Endothelial cell of umbilical vein (primary cell): ENCODE data around the gene GTF3C2. TPM values are rescaled to one million over a fixed set of nuclear protein-coding genes. Genes with fewer than 3 reads are reported as not detected.

Experiments
- BruUV-seq: library from RNA; stranded (reverse); fragments of 400-500 nt; replicated peaks from 2 replicates; lab custom pipeline; 2021; lab: Mats Ljungman, UMichigan
- CTCF ChIA-PET: fragments of 300-600, 350-600 bp; sonication (Branson Sonifier 250); formaldehyde crosslinking; loops from one replicate; lab custom pipeline; 2021; ENCODE audit warnings: antibody characterized with exemption, inconsistent platforms; lab: Charles Lee
- POLR2A ChIA-PET: fragments of 300-600, 350-600 bp; sonication (Branson Sonifier 250); formaldehyde crosslinking; loops from one replicate; lab custom pipeline; 2021; ENCODE audit warnings: antibody characterized with exemption, inconsistent platforms; lab: Charles Lee
- DNase-seq: peaks from one replicate; pipeline ENCODE4 v3.0.0-alpha.2; 2011; ENCODE audit warnings: low read depth, low spot score
- FAIRE-seq: peaks from 2 replicates; lab custom pipeline; 2011; peaks lifted over from hg19 to GRCh38; lab: Jason Lieb, UNC
- H2AFZ ChIP-seq: 2 replicates; pipeline ENCODE4 v1.6.0; 2012; ENCODE audit warnings: low read depth, low read length, control low read depth, inconsistent platforms
- H3K27ac ChIP-seq: 2 replicates; pipeline ENCODE4 v1.5.1; 2011; ENCODE audit warnings: low read depth, mild to moderate bottlenecking, control low read depth, low read length, moderate library complexity; ENCODE audit not compliant: insufficient read depth
- H3K27me3 ChIP-seq, 2 experiments: 2 replicates each; pipeline versions ENCODE4 v1.6.0 to v1.6.1; 2011; ENCODE audit warnings: low read length in 2 of 2, mixed read lengths in 1 of 2; ENCODE audit not compliant: control insufficient read depth in 2 of 2, insufficient read depth in 2 of 2
- H3K36me3 ChIP-seq, 2 experiments: 2 replicates in 1 of 2; 3 replicates in 1 of 2; pipeline ENCODE4 v1.5.1; 2011; ENCODE audit warnings: low read length in 2 of 2, mild to moderate bottlenecking in 1 of 2, moderate library complexity in 1 of 2; ENCODE audit not compliant: control insufficient read depth in 2 of 2, insufficient read depth in 2 of 2; ENCODE audit errors: extremely low read depth in 1 of 2
- H3K4me1 ChIP-seq: 3 replicates; pipeline ENCODE4 v1.5.1; 2011; ENCODE audit warnings: mild to moderate bottlenecking, low read length; ENCODE audit not compliant: control insufficient read depth, insufficient read depth; ENCODE audit errors: extremely low read depth
- H3K4me2 ChIP-seq: 2 replicates; pipeline ENCODE4 v1.6.1; 2011; ENCODE audit warnings: low read length, control low read depth, mixed read lengths; ENCODE audit not compliant: insufficient read depth
- H3K4me3 ChIP-seq, 3 experiments: fragments of 200-600 bp in 1 of 3; sonication (generic), shearing (Covaris generic) in 1 of 3; replicated peaks in 1 of 3; 2 replicates each; pipeline ENCODE4 v1.5.1; 2011 to 2016; ENCODE audit warnings: control low read depth in 3 of 3, low read length in 3 of 3, mild to moderate bottlenecking in 2 of 3, inconsistent platforms in 1 of 3, low read depth in 1 of 3, moderate library complexity in 1 of 3; ENCODE audit not compliant: insufficient read depth in 1 of 3
- H3K79me2 ChIP-seq: 2 replicates; pipeline ENCODE4 v1.6.0; 2012; ENCODE audit warnings: low read length, inconsistent platforms; ENCODE audit not compliant: control insufficient read depth, insufficient read depth
- H3K9ac ChIP-seq: replicated peaks from 2 replicates; pipeline ENCODE3; 2011; ENCODE audit warnings: low read length, control low read depth; ENCODE audit not compliant: insufficient read depth; ENCODE audit errors: extremely low read depth
- H3K9me1 ChIP-seq: replicated peaks from 3 replicates; pipeline ENCODE4 v1.6.0; 2011; ENCODE audit warnings: mild to moderate bottlenecking, low read length; ENCODE audit not compliant: control insufficient read depth, insufficient read depth; ENCODE audit errors: extremely low read depth
- H3K9me3 ChIP-seq: replicated peaks from 2 replicates; pipeline ENCODE4 v1.5.1; 2012; ENCODE audit warnings: low read length, inconsistent platforms; ENCODE audit not compliant: control insufficient read depth, insufficient read depth
- H4K20me1 ChIP-seq: replicated peaks from 2 replicates; pipeline ENCODE3; 2011; ENCODE audit warnings: mild to moderate bottlenecking, low read length; ENCODE audit not compliant: control insufficient read depth, insufficient read depth; ENCODE audit errors: extremely low read depth
- EZH2 ChIP-seq: IDR thresholded peaks from 2 replicates; pipeline ENCODE4 v1.6.1; 2012; ENCODE audit warnings: borderline replicate concordance, low read depth, mild to moderate bottlenecking, moderate library complexity, low read length, inconsistent platforms; ENCODE audit not compliant: severe bottlenecking
- FOS ChIP-seq: IDR thresholded peaks from 2 replicates; pipeline ENCODE4 v1.6.1; 2011; ENCODE audit warnings: mild to moderate bottlenecking, low read length, moderate library complexity, borderline replicate concordance; ENCODE audit not compliant: insufficient read depth
- GATA2 ChIP-seq: IDR thresholded peaks from 2 replicates; pipeline ENCODE4 v1.7.0; 2011; ENCODE audit warnings: low read depth, mild to moderate bottlenecking, moderate library complexity, mixed read lengths, low read length; ENCODE audit not compliant: insufficient read length, insufficient read depth
- JUN ChIP-seq: IDR thresholded peaks from 2 replicates; pipeline ENCODE4 v1.6.1; 2011; ENCODE audit warnings: borderline replicate concordance, low read depth; ENCODE audit not compliant: insufficient read length, insufficient read depth
- MAX ChIP-seq: IDR thresholded peaks from 2 replicates; pipeline ENCODE4 v1.6.1; 2011; ENCODE audit not compliant: insufficient read depth, insufficient read length
- MYC ChIP-seq: IDR thresholded peaks from one replicate; pipeline ENCODE4 v1.6.1; 2011; ENCODE audit warnings: mild to moderate bottlenecking, low read depth, low read length
- POLR2A ChIP-seq: IDR thresholded peaks from 2 replicates; pipeline ENCODE4 v1.6.1; 2012; ENCODE audit warnings: low read depth, mild to moderate bottlenecking, control low read depth, low read length
- POLR2AphosphoS5 ChIP-seq: IDR thresholded peaks from 2 replicates; pipeline ENCODE4 v1.6.1; 2012; ENCODE audit warnings: low read depth, mild to moderate bottlenecking, control low read depth, low read length, moderate library complexity; ENCODE audit not compliant: insufficient read depth
- dilution Hi-C: fragments of 300-500 bp; cut with MboI; formaldehyde crosslinking; loops from one replicate; pipeline ENCODE4 v1.15.0; 2019; ENCODE audit warnings: low sequenced_read_pairs; ENCODE audit not compliant: extremely low pct_ligation_motif_present
- intact Hi-C: fragments of 100-400 bp; cut with micrococcal nuclease; formaldehyde crosslinking; loops from one replicate; pipeline ENCODE4 v1.10.0; 2022
- polyA plus RNA-seq, 4 experiments: library from polyadenylated mRNA; depleted of rRNA in 3 of 4; stranded (reverse) in 3 of 4; unstranded in 1 of 4; fragments of >200 nt; gene quantifications; 2 replicates each; pipeline versions ENCODE4 v1.2.1 to v1.2.3, GENCODE V29; 2011 to 2012; ENCODE audit warnings: missing spikeins in 1 of 4
- total RNA-seq: library from RNA; stranded (reverse); gene quantifications from 2 replicates; pipeline ENCODE4 v1.2.3, GENCODE V29; 2021
- TF ChIP-seq, protein P1 (sequence below), 2 donors: IDR thresholded peaks; 1 replicate in 1 of 2; 2 replicates in 1 of 2; pipeline ENCODE4 v1.5.1; 2011; ENCODE audit warnings: low read length in 2 of 2, mild to moderate bottlenecking in 2 of 2, moderate library complexity in 2 of 2, control low read depth in 1 of 2, inconsistent platforms in 1 of 2, low read depth in 1 of 2; ENCODE audit not compliant: insufficient read depth in 1 of 2; ENCODE audit errors: extremely low read depth in 1 of 2

GTF3C2 gene
- total and polyA plus RNA-seq, 2 donors (not counting 3 experiments of a cell fraction or from before 2014, with no cell fraction given): 57.4 to 59.7 TPM

DNA sequence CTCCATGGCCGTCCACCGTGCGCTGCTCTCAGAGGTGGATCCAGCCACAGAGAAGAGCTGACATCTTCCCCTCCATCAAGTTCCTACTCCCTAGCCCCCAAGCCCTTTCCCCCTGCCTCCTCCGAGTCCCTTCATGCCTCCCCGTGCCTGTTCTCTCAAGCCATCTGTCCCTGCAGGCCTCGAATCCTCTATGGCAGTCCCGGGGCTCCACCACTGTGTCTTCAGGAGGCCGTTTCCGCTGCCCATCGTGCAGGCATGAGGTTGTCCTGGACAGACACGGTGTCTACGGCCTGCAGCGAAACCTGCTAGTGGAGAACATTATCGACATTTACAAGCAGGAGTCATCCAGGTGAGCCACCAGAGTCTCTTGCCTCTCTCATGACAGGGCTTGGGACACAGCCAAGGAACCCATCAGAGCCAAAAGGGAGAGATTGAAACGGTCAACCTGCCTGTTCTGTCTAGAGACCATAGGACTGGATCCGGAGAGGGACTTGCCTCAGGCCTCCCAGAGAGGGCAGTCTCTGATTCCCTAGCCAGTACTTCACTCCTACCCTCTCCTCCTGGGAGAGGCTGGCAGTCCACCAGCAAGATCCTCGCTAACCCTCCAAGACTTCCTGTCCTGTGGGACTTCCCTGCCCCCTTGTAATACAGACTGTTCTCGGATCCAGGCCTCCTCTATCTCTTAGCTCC, 58.0 kb downstream of the GTF3C2 start:
- TF ChIP-seq POLR2AphosphoS5: no peak
- TF ChIP-seq JUN: no peak
- TF ChIP-seq FOS: no peak
- TF ChIP-seq, protein P1, sequence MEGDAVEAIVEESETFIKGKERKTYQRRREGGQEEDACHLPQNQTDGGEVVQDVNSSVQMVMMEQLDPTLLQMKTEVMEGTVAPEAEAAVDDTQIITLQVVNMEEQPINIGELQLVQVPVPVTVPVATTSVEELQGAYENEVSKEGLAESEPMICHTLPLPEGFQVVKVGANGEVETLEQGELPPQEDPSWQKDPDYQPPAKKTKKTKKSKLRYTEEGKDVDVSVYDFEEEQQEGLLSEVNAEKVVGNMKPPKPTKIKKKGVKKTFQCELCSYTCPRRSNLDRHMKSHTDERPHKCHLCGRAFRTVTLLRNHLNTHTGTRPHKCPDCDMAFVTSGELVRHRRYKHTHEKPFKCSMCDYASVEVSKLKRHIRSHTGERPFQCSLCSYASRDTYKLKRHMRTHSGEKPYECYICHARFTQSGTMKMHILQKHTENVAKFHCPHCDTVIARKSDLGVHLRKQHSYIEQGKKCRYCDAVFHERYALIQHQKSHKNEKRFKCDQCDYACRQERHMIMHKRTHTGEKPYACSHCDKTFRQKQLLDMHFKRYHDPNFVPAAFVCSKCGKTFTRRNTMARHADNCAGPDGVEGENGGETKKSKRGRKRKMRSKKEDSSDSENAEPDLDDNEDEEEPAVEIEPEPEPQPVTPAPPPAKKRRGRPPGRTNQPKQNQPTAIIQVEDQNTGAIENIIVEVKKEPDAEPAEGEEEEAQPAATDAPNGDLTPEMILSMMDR (IDR thresholded peaks at IDR 0.05; ENCODE audit: extremely low read depth in 1 of 2, insufficient read depth in 1 of 2, low read depth in 1 of 2, low read length in 2 of 2): no peak
- no peak for TF ChIP-seq MAX
- no peak for TF ChIP-seq GATA2
- TF ChIP-seq EZH2: no peak
- TF ChIP-seq MYC: no peak
- TF ChIP-seq POLR2A: no peak
- CTCF ChIA-PET: interaction anchor here (1.5 kb wide), 1 partner anchor 19 kb away, joined by 7 read pairs; no protein-coding TSS in a partner anchor
- dilution Hi-C loops: no loop called here
- no peak for DNase-seq
- no peaks in the 10 kb centered on the region for H3K36me3 ChIP-seq
- POLR2A ChIA-PET: no interaction called here
- H3K4me1 ChIP-seq: peaks cover 12% of the 10 kb centered on the region
- BruUV-seq: no TSS peak
- no peak overlapping the region for H2AFZ ChIP-seq
- no peaks in the 10 kb centered on the region for H4K20me1 ChIP-seq
- FAIRE-seq: no peak
- intact Hi-C loops: no loop called here
- no peak overlapping the region for H3K27ac ChIP-seq
- H3K9me1 ChIP-seq: no peaks in the 10 kb centered on the region
- H3K27me3 ChIP-seq: no peaks in the 10 kb centered on the region
- H3K4me3 ChIP-seq: no peak overlapping the region
- no peaks in the 10 kb centered on the region for H3K9me3 ChIP-seq
- H3K9ac ChIP-seq: no peak overlapping the region
- no peak overlapping the region for H3K4me2 ChIP-seq
- no peaks in the 10 kb centered on the region for H3K79me2 ChIP-seq
